WTC11 (cell line): ENCODE results near the gene SLC12A9. TPM values are rescaled to one million over a fixed set of nuclear protein-coding genes. Genes with fewer than 3 reads are reported as not detected.

ENCODE experiments used
- ATAC-seq: fragments of 200-7000 bp; cut with Tn5 transposase; 2 replicates; pipeline ENCODE4 v1.10.0; 2021; ENCODE audit warnings: mild to moderate bottlenecking, moderate library complexity
- CTCF ChIA-PET: fragments of 300-600 bp; sonication (Branson Sonifier 250); formaldehyde crosslinking; loops from one replicate; lab custom pipeline; 2021; ENCODE audit warnings: antibody characterized with exemption; lab: Charles Lee
- POLR2A ChIA-PET: fragments of 350-600 bp; sonication (Branson Sonifier 250); formaldehyde crosslinking; loops from one replicate; lab custom pipeline; 2021; ENCODE audit warnings: antibody characterized with exemption; lab: Charles Lee
- DNase-seq: peaks from one replicate; pipeline ENCODE4 v3.0.0; 2021; ENCODE audit warnings: low spot score
- H3K27ac Mint-ChIP-seq: 2 replicates; pipeline ENCODE4 v1.8.0; 2021; ENCODE audit warnings: mixed read lengths
- H3K27me3 Mint-ChIP-seq: 2 replicates; pipeline ENCODE4 v1.8.0; 2021; ENCODE audit warnings: low read depth, mild to moderate bottlenecking, moderate library complexity, mixed read lengths
- H3K36me3 Mint-ChIP-seq: 2 replicates; pipeline ENCODE4 v1.8.0; 2021; ENCODE audit warnings: mixed read lengths
- H3K4me1 Mint-ChIP-seq: 2 replicates; pipeline ENCODE4 v1.8.0; 2022; ENCODE audit warnings: mixed read lengths
- H3K4me3 Mint-ChIP-seq: 2 replicates; pipeline ENCODE4 v1.8.0; 2021; ENCODE audit warnings: mild to moderate bottlenecking, moderate library complexity, mixed read lengths
- H3K9me3 Mint-ChIP-seq: 2 replicates; pipeline ENCODE4 v1.8.0; 2021; ENCODE audit warnings: mixed read lengths
- AFF4 ChIP-seq: sonication (generic); formaldehyde crosslinking; IDR thresholded peaks from 2 replicates; pipeline ENCODE4 v1.8.1; 2023; ENCODE audit warnings: mild to moderate bottlenecking, missing genetic modification reagents, borderline replicate concordance
- CDX4 ChIP-seq: fragments of 250-450 bp; sonication (Bioruptor Pico); IDR thresholded peaks from 2 replicates; pipeline ENCODE4 v1.9.0; 2021; ENCODE audit warnings: moderate library complexity, mild to moderate bottlenecking, inconsistent platforms, borderline replicate concordance
- CREB1 ChIP-seq: sonication (generic); formaldehyde crosslinking; IDR thresholded peaks from 2 replicates; pipeline ENCODE4 v1.8.0; 2023; ENCODE audit warnings: mild to moderate bottlenecking, missing genetic modification reagents
- ERG ChIP-seq: fragments of 250-450 bp; sonication (Bioruptor Pico); IDR thresholded peaks from 2 replicates; pipeline ENCODE4 v1.8.0; 2021; ENCODE audit warnings: mild to moderate bottlenecking
- ESRRA ChIP-seq: sonication (generic); formaldehyde crosslinking; IDR thresholded peaks from 2 replicates; pipeline ENCODE4 v1.8.1; 2022; ENCODE audit warnings: mild to moderate bottlenecking, missing genetic modification reagents, borderline replicate concordance
- FOXP1 ChIP-seq: sonication (generic); formaldehyde crosslinking; IDR thresholded peaks from 2 replicates; pipeline ENCODE4 v1.8.0; 2022; ENCODE audit warnings: missing genetic modification reagents, mild to moderate bottlenecking, moderate library complexity, borderline replicate concordance
- GTF2I ChIP-seq: fragments of 250-450 bp; sonication (Bioruptor Pico); conservative IDR thresholded peaks from 2 replicates; pipeline ENCODE4 v1.4.0; 2021; ENCODE audit warnings: mild to moderate bottlenecking
- IRF2 ChIP-seq: sonication (generic); formaldehyde crosslinking; IDR thresholded peaks from 2 replicates; pipeline ENCODE4 v1.8.0; 2022; ENCODE audit warnings: low read depth, missing genetic modification reagents, borderline replicate concordance
- MAX ChIP-seq: sonication (generic); formaldehyde crosslinking; IDR thresholded peaks from 2 replicates; pipeline ENCODE4 v1.8.0; 2022; ENCODE audit warnings: mild to moderate bottlenecking, missing genetic modification reagents
- MLX ChIP-seq: sonication (generic); formaldehyde crosslinking; IDR thresholded peaks from 2 replicates; pipeline ENCODE4 v1.8.1; 2023; ENCODE audit warnings: mild to moderate bottlenecking, missing genetic modification reagents, moderate library complexity
- ZNF121 ChIP-seq: sonication (generic); formaldehyde crosslinking; IDR thresholded peaks from 2 replicates; pipeline ENCODE4 v1.8.0; 2023; ENCODE audit warnings: missing genetic modification reagents
- ZNF263 ChIP-seq: sonication (generic); formaldehyde crosslinking; IDR thresholded peaks from 2 replicates; pipeline ENCODE4 v1.8.1; 2022; ENCODE audit warnings: low read depth, mild to moderate bottlenecking, moderate library complexity, missing genetic modification reagents
- total RNA-seq: library from RNA; stranded (reverse); gene quantifications from 3 replicates; pipeline ENCODE4 v1.2.3, GENCODE V29; 2021
- TF ChIP-seq, protein P1 (sequence below): sonication (generic); formaldehyde crosslinking; IDR thresholded peaks from 2 replicates; pipeline ENCODE4 v1.8.0; 2022; ENCODE audit warnings: missing genetic modification reagents

Gene SLC12A9
- total RNA-seq, 1 experiment from 2014 or later: 39.3 TPM

DNA sequence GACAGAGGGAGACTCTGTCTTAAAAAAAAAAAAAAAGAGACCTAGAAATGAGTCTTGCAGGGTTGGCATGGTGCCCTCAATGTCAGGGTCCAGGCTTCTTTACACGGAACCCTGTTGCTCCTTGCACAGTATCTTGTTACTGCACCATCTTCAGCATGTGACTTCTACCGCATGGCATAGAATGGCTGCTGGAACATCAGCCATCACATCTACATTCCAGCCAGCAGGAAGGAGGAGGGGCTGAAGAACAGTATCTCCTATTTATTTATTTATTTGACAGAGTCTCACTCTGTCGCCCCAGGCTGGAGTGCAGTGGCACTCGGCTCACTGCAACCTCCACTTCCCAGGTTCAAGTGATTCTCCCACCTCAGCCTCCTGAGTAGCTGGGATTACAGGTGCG, 46.9 kb downstream of the SLC12A9 start:
- no peak for DNase-seq
- ChIA-PET POLR2A (interaction anchor here (0.6 kb wide), 1 partner anchor 902 kb away, joined by 4 read pairs; no protein-coding TSS in a partner anchor), CTCF (interaction anchor here (1.3 kb wide), 1 partner anchor 66 kb away, joined by 3 read pairs; no protein-coding TSS in a partner anchor)
- no peak overlapping the region for H3K4me3 Mint-ChIP-seq
- H3K36me3 Mint-ChIP-seq: no peaks in the 10 kb centered on the region
- peaks cover 16% of the 10 kb centered on the region for H3K4me1 Mint-ChIP-seq
- TF ChIP-seq GTF2I (CRISPR knock-in tag) (0 out of 2 replicates have a peak, but pooled peaks have one; percentile 23), FOXP1 (CRISPR knock-in tag) (no peak)
- no peak for ATAC-seq
- H3K27ac Mint-ChIP-seq: no peak overlapping the region
- H3K27me3 Mint-ChIP-seq: peaks cover 28% of the 10 kb centered on the region
- H3K9me3 Mint-ChIP-seq: no peaks in the 10 kb centered on the region

DNA sequence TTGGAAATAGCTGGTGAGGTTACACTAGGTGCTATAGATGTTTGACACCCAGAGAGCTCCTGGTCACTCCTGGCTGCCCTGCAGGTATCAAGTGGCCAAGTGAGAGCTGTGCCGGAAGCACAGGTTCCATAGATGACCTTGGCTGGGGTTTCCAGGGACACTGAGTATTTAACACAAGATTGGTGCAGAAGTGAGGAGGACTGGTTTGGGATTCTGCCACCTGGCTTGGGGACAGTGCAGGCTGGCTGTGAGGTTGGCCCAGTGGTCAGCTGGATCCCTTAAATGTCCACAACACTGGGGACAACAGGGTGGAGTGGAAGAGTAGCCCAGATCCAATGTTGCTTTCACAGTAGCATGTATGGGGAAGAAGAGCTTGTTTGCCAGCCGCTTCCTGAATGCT, 48.5 kb downstream of the SLC12A9 start:
- TF ChIP-seq ERG: no peak
- no peak for TF ChIP-seq ZNF263 (CRISPR knock-in tag)
- TF ChIP-seq AFF4: no peak
- no peak for TF ChIP-seq ESRRA (CRISPR knock-in tag)
- TF ChIP-seq, all 79 proteins: peak for 0
- ATAC-seq: no peak
- CTCF ChIA-PET: interaction anchor here (0.7 to 1.5 kb wide), 4 partner anchors 50 to 204 kb away, joined by 3 to 6 read pairs (median 4); no protein-coding TSS in a partner anchor
- no peak overlapping the region for H3K4me3 Mint-ChIP-seq
- H3K27me3 Mint-ChIP-seq: peaks cover 21% of the 10 kb centered on the region
- no peaks in the 10 kb centered on the region for H3K36me3 Mint-ChIP-seq
- H3K4me1 Mint-ChIP-seq: peaks cover 14% of the 10 kb centered on the region
- no peak overlapping the region for H3K27ac Mint-ChIP-seq
- no peaks in the 10 kb centered on the region for H3K9me3 Mint-ChIP-seq
- DNase-seq: no peak
- POLR2A ChIA-PET: no interaction called here

GRCh38 chr7:100901921-100902332, 49.4 kb downstream of the SLC12A9 start:
- POLR2A ChIA-PET: interaction anchor here (0.8 to 0.9 kb wide), 2 partner anchors 27 to 439 kb away, joined by 3 to 4 read pairs; partner anchors contain the start of gene SRRT
- H3K4me1 Mint-ChIP-seq: peaks cover 9% of the 10 kb centered on the region
- H3K4me3 Mint-ChIP-seq: no peak overlapping the region
- peaks cover 14% of the 10 kb centered on the region for H3K27me3 Mint-ChIP-seq
- TF ChIP-seq, protein P1, sequence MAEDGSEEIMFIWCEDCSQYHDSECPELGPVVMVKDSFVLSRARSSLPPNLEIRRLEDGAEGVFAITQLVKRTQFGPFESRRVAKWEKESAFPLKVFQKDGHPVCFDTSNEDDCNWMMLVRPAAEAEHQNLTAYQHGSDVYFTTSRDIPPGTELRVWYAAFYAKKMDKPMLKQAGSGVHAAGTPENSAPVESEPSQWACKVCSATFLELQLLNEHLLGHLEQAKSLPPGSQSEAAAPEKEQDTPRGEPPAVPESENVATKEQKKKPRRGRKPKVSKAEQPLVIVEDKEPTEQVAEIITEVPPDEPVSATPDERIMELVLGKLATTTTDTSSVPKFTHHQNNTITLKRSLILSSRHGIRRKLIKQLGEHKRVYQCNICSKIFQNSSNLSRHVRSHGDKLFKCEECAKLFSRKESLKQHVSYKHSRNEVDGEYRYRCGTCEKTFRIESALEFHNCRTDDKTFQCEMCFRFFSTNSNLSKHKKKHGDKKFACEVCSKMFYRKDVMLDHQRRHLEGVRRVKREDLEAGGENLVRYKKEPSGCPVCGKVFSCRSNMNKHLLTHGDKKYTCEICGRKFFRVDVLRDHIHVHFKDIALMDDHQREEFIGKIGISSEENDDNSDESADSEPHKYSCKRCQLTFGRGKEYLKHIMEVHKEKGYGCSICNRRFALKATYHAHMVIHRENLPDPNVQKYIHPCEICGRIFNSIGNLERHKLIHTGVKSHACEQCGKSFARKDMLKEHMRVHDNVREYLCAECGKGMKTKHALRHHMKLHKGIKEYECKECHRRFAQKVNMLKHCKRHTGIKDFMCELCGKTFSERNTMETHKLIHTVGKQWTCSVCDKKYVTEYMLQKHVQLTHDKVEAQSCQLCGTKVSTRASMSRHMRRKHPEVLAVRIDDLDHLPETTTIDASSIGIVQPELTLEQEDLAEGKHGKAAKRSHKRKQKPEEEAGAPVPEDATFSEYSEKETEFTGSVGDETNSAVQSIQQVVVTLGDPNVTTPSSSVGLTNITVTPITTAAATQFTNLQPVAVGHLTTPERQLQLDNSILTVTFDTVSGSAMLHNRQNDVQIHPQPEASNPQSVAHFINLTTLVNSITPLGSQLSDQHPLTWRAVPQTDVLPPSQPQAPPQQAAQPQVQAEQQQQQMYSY (CRISPR knock-in tag): no peak
- TF ChIP-seq CREB1 (CRISPR knock-in tag): no peak
- no peak for TF ChIP-seq MLX
- no peak for TF ChIP-seq MAX
- TF ChIP-seq ZNF121 (CRISPR knock-in tag): no peak
- TF ChIP-seq CDX4 (CRISPR knock-in tag): no peak
- TF ChIP-seq IRF2 (CRISPR knock-in tag): no peak
- H3K36me3 Mint-ChIP-seq: no peaks in the 10 kb centered on the region
- ATAC-seq (no peak), DNase-seq (no peak)
- H3K27ac Mint-ChIP-seq: no peak overlapping the region
- CTCF ChIA-PET: interaction anchor here (1.0 to 1.5 kb wide), 2 partner anchors 49 to 157 kb away, joined by 4 to 5 read pairs; no protein-coding TSS in a partner anchor
- no peaks in the 10 kb centered on the region for H3K9me3 Mint-ChIP-seq
